OCI-M2 (cell line): ENCODE data around the gene VPS13D.

Experiments
- DNase-seq: peaks from one replicate; lab custom pipeline; 2025; ENCODE audit not compliant: unreplicated experiment; lab: John Stamatoyannopoulos, UW

VPS13D gene, protein sequence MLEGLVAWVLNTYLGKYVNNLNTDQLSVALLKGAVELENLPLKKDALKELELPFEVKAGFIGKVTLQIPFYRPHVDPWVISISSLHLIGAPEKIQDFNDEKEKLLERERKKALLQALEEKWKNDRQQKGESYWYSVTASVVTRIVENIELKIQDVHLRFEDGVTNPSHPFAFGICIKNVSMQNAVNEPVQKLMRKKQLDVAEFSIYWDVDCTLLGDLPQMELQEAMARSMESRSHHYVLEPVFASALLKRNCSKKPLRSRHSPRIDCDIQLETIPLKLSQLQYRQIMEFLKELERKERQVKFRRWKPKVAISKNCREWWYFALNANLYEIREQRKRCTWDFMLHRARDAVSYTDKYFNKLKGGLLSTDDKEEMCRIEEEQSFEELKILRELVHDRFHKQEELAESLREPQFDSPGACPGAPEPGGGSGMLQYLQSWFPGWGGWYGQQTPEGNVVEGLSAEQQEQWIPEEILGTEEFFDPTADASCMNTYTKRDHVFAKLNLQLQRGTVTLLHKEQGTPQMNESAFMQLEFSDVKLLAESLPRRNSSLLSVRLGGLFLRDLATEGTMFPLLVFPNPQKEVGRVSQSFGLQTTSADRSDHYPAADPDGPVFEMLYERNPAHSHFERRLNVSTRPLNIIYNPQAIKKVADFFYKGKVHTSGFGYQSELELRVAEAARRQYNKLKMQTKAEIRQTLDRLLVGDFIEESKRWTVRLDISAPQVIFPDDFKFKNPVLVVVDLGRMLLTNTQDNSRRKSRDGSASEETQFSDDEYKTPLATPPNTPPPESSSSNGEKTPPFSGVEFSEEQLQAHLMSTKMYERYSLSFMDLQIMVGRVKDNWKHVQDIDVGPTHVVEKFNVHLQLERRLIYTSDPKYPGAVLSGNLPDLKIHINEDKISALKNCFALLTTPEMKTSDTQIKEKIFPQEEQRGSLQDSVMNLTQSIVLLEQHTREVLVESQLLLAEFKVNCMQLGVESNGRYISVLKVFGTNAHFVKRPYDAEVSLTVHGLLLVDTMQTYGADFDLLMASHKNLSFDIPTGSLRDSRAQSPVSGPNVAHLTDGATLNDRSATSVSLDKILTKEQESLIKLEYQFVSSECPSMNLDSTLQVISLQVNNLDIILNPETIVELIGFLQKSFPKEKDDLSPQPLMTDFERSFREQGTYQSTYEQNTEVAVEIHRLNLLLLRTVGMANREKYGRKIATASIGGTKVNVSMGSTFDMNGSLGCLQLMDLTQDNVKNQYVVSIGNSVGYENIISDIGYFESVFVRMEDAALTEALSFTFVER (N-terminal part only)

GRCh38 chr1:12229835-12230548 is at the start of gene VPS13D:
VPS13D (plus strand) TSS chr1:12230030; CDS start chr1:12234267, 4,237 bp downstream.
- no peak for DNase-seq

DNA sequence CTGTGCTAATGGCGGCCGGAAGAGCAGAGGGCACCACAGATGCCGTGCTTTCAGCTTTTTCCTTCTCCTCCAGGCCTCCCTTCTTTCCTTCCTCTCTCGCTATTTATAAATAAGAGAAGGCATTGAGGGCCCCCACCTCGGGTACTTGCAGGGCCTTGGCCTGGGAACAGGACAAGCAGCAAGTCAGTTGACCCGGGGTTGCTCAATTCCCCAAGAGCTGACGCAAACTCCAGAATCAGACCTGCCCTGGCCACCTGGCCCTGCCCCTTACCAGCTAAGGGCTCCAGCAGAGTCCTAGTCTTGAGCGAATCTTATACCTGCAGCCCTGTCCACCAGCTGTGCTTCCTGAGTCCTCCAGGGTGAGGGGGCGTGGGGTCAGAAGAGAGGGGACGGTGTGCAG is 49.5 kb upstream of the VPS13D start:
- DNase-seq = no peak

- no peak for DNase-seq
These were observed 48.9 kb upstream of the VPS13D start for GRCh38 chr1:12180903-12181302.

DNA sequence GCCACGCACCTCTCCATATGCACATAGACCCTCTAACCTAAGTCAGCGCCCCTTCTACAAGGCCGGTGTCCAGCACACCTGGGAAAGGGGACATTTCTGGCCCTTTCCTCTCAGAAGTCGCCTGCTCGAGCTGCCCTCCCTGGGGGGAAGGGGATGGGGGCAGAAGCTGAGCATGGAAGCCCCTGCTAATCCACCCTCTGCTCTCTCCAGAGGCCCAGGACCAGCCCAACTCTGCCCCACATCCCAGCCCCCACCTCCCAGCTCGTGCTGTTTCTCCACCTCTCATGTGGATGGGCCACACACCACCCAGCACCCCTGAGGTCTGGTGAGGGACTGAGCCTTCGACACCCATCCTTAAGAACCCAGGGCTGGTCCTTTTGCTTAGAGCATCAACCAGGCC is 48.3 kb upstream of the VPS13D start:
- no peak for DNase-seq

- DNase-seq = no peak
These were observed 47.3 kb upstream of the VPS13D start for GRCh38 chr1:12182410-12182984.

DNA sequence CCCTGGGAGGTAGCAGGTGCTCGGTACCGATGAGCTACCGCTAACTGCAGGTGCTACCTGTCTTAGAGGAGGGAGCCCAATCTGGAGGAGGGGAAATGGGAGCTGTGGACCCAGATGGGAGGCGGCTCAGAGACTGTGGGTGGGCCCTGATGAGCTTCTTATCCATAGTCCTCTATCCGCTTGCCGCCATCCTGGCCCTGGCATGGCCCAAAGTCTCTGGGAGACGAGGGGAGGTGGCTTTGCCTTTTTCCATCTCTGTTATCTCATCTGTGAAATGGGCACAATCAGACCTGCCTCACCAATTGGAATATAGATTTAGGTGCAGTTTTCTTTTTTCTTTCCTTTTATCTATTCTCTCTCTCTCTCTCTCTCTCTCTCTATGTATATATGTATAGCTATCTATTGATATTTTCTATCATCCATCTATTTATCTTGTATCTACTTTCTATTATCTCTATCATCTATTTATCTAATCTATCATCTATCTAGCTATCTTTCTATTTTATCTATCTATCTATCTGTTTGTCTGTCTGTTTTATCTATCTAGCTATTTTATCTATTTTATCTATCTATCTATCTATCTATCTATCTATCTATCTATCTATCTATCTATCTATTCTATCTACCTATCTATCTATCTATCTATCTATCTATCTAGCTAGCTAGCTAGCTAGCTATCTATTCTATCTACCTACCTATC is 46.6 kb upstream of the VPS13D start:
- no peak for DNase-seq

- DNase-seq = no peak
These were observed 45.7 kb upstream of the VPS13D start for GRCh38 chr1:12184008-12184681.

DNA sequence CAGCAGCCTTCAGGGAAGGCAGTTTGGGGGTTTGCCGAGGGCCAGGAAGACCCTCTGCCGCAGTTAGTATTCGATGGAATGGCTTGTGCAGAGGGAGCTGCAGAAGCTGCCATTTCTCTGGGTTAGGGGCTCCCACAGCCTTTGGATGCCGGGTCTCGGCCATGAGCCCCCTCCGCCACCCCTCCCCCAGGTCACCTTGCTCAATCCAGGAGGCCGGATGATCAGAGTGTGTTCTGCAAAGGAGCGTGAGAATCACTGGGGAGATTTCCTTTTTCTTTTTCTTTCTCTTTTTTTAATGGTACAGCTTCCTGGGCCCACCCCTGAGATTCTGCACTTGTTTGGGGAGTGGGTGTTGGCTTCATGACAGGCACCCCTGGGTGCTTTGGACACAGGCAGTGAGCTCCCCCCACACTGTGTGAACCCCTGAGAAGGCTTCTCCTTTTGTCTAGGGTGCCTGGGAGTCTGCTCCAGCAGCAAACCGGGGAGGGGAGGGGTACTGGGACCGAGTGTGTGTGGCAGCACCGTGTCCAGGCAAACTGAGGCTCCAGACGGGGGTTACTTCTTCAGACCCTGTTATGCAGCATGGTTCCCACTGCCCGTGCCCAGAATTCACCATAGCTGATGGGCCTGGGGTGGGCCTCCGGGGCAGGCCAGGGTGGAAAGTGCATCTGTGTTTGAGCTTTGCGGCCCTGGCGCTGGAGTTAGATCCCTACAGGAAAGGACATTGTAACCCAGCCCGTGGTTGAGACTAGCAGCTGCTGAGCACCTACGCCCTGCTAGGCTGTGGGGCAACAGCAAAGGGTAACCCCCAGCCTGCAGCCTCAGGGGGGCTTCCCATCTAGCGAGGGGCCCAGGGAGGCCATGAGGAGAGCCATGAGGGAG is 44.6 kb upstream of the VPS13D start:
- no peak for DNase-seq

DNA sequence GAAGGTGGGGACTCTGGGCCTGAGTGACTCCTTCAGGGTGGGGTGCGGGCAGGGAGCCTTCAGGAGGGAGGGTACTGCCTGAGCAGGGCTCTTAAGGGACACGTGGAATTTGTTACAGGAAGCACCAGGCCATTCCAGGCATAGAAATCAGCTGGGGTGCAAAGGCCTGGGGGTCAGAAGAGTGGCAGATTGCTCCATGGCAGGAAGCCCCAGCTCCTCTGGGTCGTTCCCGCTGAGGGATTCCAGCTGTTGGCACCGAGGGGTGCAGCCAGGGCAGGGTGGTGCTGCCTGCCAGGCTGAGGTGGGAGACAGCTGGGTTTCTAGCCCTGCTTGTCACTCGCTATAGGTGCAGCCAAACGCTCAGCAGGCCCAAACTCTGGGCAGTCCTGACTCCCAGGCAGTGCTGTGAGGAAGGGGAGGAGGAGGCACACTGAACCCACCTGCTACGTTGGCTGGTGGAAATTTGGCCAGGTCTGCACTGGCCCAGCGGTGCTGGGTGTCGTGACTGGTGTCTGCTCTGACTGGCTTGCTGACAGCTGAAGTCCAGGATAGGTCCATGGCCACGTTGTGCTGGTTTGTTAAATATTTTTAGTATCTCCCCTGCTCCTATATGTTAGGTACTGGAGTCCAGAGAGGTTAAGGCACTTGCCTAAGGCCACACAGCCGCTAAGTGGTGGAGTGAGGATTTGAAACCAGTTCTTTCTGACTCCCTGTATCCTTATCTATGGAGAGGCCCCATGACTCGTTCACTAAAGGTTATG is 43.7 kb upstream of the VPS13D start:
- DNase-seq = no peak

GRCh38 chr1:12186679-12186985 is 43.2 kb upstream of the VPS13D start:
- DNase-seq = no peak

GRCh38 chr1:12188115-12188514 is 41.7 kb upstream of the VPS13D start:
- no peak for DNase-seq

DNA sequence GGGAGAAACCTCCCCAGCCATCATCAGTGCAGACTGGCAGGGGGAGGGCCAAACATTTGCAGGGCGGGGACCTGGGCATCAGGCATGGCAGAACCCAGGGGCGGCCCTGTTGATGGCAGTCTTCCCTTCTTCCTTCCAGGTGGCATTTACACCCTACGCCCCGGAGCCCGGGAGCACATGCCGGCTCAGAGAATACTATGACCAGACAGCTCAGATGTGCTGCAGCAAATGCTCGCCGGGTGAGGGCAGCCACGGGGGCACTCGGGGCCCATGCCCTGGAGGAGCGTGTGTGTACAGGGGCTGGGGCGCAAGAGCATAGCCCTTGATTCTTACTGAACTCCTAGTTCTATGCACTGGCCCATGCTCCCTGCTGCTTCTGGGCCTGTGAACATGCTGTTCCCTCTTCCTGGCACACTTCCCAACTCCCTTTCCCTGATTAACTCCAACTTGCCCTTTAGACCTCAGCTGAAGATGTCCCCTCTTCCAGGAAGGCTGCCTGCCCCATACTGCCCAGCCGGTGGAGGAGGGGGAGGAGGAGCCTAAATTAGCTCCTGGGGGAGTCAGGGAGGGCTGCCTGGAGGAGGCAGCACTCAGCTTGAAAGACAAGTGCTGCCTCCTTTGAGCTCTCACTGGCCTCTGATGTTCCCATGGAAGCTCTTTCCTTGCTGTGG is 41.0 kb upstream of the VPS13D start:
- DNase-seq = no peak

GRCh38 chr1:12189328-12189682 is 40.5 kb upstream of the VPS13D start:
- DNase-seq = no peak

DNA sequence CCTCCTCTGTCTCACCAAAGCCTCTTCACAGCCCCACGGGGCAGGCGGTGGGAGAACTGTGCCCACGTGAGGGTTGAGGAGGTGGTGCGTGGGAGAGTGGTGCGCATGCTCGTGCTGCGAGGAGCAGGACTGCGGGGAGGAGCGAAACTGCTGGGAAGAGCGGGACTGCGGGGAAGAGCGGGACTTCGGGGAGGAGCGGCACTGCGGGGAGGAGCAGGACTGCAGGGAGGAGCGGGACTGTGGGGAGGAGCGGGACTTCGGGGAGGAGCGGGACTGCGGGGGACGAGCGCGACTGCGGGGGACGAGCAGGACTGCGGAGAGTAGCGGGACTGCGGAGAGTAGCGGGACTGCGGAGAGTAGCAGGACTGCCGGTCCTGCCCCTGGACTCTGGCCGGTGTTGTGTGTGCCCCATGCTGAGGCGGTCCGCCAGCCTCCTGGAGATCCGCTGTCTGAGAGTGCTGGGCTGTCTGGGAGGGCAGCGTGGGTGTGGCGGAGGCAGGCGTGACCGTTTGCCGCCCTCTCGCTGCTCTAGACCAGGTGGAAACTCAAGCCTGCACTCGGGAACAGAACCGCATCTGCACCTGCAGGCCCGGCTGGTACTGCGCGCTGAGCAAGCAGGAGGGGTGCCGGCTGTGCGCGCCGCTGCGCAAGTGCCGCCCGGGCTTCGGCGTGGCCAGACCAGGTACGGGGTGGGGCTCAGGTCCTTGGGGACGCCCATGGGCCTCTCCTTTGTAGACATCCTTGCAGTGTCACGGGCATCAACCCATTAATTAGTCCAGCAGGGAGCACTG is 38.4 kb upstream of the VPS13D start:
- DNase-seq = no peak

DNA sequence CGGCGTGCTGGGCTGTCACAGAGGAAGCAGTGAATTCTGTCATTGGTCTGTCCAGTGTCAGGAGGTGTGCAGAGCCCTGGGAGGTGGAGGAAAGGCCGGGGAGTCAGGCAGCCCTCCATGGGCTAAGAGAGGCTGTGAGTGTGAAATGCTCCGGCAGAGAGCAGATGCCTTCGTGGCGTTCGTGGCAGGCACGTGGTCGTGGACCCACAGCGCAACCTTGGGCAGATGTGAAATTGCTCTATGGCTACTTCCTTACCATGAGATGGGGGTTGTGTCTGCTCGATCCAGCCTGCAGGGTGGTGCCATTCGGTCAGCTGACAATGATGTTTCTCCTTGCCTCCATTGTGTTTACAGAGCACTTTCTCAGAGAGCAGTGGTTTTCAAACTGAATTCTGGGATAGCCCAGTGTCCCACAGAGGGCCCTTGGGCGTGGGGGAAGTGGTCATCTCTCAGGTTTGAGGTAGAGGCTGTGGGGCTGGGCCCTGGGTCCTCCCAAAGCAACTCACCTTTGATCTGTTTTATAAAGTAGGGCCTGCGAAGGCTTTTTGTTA is 35.1 kb upstream of the VPS13D start:
- DNase-seq = no peak

- DNase-seq = no peak
These were observed 34.4 kb upstream of the VPS13D start for GRCh38 chr1:12195416-12195815.
